IgD-negative memory B cell (primary cell): ENCODE data around the gene ASIC3. TPM values are rescaled to one million over a fixed set of nuclear protein-coding genes. Genes with fewer than 3 reads are reported as not detected.
"Not testable (repeated sequence)": the region's sequence is repeated elsewhere in the genome, so short reads cannot be mapped to it uniquely, and the experiment has no call there.

Experiments used
- H3K27ac Mint-ChIP-seq, 3 donors: one replicate each; pipeline ENCODE4 v1.8.0; 2020 to 2022; ENCODE audit warnings: mild to moderate bottlenecking in 3 of 3, mixed read lengths in 3 of 3, moderate library complexity in 1 of 3
- H3K27me3 Mint-ChIP-seq: one replicate; pipeline ENCODE4 v1.8.0; 2021; ENCODE audit warnings: mixed read lengths
- H3K36me3 Mint-ChIP-seq: one replicate; pipeline ENCODE4 v1.8.0; 2020; ENCODE audit warnings: mild to moderate bottlenecking, mixed read lengths
- H3K4me1 Mint-ChIP-seq, 3 donors: one replicate each; pipeline ENCODE4 v1.8.0; 2020 to 2022; ENCODE audit warnings: mixed read lengths in 3 of 3, mild to moderate bottlenecking in 1 of 3
- H3K4me3 Mint-ChIP-seq, 4 donors: one replicate each; pipeline ENCODE4 v1.8.0; 2020 to 2022; ENCODE audit warnings: mild to moderate bottlenecking in 4 of 4, mixed read lengths in 4 of 4, moderate library complexity in 3 of 4
- H3K9me3 Mint-ChIP-seq, 3 donors: one replicate each; pipeline ENCODE4 v1.8.0; 2020 to 2021; ENCODE audit warnings: mixed read lengths in 3 of 3, mild to moderate bottlenecking in 1 of 3
- polyA plus RNA-seq: library from polyadenylated mRNA; unstranded; fragments of 300-500 nt; fragmentation: Illumina TruSeq; gene quantifications from one replicate; pipeline ENCODE4 v1.2.3, GENCODE V29; 2021

The ASIC3 gene
- polyA plus RNA-seq, 1 donor from 2014 or later: not detected

DNA sequence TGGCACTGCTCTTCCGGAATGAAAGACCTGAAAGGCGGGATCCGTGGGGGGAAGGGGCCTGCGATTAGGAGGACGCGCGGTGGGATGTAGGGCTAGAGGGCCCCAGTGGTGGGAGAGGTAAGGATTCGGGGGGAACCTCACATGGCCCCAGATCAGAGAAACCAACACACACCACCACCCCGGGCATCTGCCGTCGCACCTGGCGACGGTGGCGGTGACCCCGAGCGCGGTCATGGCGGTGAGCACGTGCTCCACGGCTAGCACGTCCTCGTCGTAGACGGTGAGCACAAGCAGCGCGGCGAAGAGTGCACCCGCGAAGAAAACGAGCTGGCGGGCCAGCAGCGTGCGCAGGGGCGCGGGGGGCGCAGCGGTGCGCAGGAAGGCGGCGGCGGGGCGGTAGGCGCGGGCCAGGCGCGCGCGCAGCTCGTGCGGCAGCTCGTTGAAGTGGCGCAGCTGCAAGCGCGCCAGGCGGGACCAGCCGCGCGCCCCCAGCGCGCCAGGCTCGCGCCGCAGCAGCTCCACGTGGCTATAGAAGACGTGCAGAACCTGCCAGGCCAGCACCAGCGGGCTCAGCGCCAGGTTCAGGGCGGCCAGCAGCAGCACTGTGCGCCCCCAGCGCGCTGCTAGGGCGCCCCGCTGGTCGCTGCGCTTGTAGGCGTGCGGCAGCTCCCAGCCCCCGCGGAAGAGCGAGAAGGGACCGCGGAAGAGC lies 29.8 kb upstream of the ASIC3 start:
- peak overlapping the region; percentile 90 to 96 (median 94) for H3K27ac Mint-ChIP-seq
- H3K9me3 Mint-ChIP-seq: peaks cover 0 to 1% (median 0%) of the 10 kb centered on the region in 3 donors
- peaks cover 4% of the 10 kb centered on the region for H3K36me3 Mint-ChIP-seq
- H3K4me1 Mint-ChIP-seq: peaks cover 22 to 27% (median 26%) of the 10 kb centered on the region in 3 donors
- H3K27me3 Mint-ChIP-seq: peaks cover 33% of the 10 kb centered on the region
- peak overlapping the region; percentile 70 to 92 (median 86) for H3K4me3 Mint-ChIP-seq

DNA sequence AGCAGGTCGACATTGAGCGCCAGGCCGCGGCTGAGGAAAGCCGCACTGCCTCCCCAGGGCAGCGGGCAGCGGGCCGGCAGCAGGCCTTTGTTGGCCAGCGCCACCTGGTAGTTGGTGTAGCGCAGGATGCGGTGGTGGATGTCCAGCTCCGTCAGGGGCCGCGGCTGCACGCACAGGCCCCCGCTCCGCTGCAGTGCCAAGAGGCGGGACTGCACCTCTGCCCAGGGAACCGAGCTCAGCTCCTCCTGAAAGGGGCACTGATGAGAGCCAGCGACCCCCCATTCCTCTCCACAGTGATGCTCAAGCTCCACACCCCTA lies 29.2 kb upstream of the ASIC3 start:
- Mint-ChIP-seq H3K9me3 (no peaks in the 10 kb centered on the region), H3K27ac (peak overlapping the region in 1 of 3 donors; percentile 90), H3K4me1 (peaks cover 21 to 27% (median 26%) of the 10 kb centered on the region in 3 donors), H3K4me3 (peak overlapping the region in 2 of 4 donors; percentile 87 to 88), H3K36me3 (peaks cover 3% of the 10 kb centered on the region), H3K27me3 (peaks cover 33% of the 10 kb centered on the region)

DNA sequence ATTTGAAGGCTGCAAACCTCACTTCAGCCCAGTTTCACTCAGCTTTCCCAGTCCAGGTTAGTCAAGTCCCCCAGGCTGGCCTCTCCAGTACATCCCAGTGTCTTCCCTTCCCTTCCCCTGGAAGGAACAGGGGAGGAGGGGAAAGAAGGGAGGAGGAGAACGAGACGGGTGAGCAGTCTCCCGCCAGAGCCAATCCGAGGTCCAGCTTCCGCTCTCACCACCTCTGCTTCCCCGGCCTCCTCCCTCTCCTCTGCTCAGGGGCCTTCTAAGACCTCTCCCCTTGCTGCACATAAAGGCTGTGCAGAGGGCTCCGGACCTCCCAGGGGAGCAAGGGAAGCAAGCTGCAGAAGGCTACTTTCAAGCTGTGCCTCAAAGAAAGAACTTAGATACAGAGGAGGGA lies 28.1 kb upstream of the ASIC3 start:
- Mint-ChIP-seq H3K9me3 (no peaks in the 10 kb centered on the region), H3K27me3 (peaks cover 33% of the 10 kb centered on the region), H3K36me3 (peaks cover 1% of the 10 kb centered on the region), H3K4me1 (peaks cover 15 to 20% (median 18%) of the 10 kb centered on the region in 3 donors), H3K4me3 (peak overlapping the region in 1 of 4 donors; percentile 86), H3K27ac (peak overlapping the region in 1 of 3 donors; percentile 54)

DNA sequence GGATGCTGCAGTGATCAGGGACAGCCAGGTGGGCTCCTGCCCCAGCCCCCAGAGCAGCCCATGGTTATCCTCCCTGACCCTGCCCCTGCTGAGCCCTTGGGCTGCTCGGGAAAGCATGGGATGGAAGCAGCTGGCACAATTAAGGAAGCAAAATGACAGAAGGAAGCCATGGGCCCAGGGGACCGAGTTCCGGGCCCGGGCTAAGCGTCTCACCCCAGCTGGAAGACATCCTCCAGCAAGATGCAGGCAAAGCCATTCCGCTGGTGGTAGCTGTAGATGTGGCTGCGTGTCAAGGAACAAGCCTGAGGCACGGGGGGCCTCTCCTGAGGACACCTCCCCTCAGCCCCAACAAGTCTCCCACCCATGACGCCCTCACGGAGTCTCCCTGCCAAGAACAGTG lies 25.1 kb upstream of the ASIC3 start:
- H3K9me3 Mint-ChIP-seq: no peaks in the 10 kb centered on the region
- peaks cover 13 to 18% (median 14%) of the 10 kb centered on the region in 3 donors for H3K4me1 Mint-ChIP-seq
- H3K27ac Mint-ChIP-seq: peak overlapping the region in 1 of 3 donors; percentile 79
- no peak overlapping the region for H3K4me3 Mint-ChIP-seq
- H3K27me3 Mint-ChIP-seq: peaks cover 31% of the 10 kb centered on the region
- H3K36me3 Mint-ChIP-seq: peaks cover 3% of the 10 kb centered on the region

DNA sequence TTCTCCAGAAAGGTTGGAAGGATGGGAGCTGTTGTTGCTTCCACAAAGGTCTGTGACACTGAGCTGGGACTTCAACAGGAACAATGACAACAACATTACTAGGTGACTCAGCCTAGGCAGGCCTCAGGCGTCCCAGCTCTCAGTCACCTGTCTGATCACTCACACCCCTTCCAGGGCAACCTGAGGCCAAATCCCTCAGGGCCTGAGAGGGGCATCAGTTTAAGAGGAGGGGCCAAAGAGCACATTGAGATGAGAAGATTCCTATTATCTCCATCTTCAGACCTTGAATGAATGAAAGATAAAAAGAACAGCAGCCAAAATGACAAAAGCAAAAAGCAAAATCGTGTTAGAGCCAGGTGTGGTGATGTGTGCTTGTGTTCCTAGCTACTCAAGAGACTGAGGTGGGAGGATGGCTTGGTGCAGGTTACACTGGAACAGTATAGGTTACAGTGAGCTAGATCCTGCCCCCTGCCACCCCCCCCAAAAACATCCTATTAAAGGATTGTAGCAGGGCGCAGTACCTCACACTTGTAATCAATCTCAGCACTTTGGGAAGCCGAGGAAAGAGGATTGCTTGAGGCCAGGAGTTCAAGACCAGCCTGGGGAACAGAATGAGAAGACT lies 23.8 kb upstream of the ASIC3 start, which contains the start of gene ATG9B:
ATG9B (minus strand) TSS at position 60 of the 622 bp plus-strand sequence. CDS start 71 bp downstream, outside the sequence.
- peak within 1 kb of the TSS in 1 of 3 donors; percentile 87 for H3K27ac Mint-ChIP-seq
- H3K9me3 Mint-ChIP-seq: no peaks in the 10 kb centered on the region
- H3K36me3 Mint-ChIP-seq: peaks cover 6% of the 10 kb centered on the region
- H3K27me3 Mint-ChIP-seq: peaks cover 21% of the 10 kb centered on the region
- peaks cover 13 to 21% (median 18%) of the 10 kb centered on the region in 3 donors for H3K4me1 Mint-ChIP-seq
- peak within 1 kb of the TSS in 1 of 4 donors; percentile 52 for H3K4me3 Mint-ChIP-seq

DNA sequence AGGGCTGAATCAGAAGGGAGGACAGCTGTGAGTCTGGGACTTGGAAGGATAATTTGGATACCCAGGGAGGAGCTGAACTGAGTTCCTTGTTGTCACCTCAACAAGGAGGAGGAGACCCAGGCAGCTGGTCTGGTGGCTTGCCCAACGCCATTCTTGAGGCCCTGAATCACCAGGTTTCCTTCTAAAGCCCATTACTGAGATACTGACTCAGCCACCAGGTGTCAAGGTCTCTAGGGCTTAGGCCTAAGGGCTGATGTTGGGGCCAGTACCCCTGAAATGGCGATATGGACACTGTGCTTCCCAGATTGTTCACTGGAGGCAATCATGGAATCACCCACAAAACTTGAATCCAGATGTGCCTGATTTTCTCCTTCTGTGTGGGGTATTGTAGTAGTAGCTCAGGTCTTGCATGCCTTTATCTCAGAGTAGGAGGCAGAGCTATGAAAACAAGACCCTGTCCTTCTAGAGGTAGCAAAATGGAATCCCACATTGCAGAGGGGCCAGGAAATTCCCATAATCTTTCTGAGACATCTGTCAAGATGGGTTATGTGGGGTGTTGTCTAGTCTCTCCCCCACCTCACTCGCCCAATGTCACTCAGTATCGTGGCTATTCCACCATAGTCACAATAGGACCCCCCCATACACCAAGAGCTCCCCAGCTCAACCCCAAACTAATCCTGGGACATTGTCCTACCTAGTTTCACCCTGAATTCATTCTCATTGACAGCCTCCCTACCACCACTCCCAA lies 22.2 kb upstream of the ASIC3 start:
- Mint-ChIP-seq H3K36me3 (peaks cover 6% of the 10 kb centered on the region), H3K27me3 (peaks cover 14% of the 10 kb centered on the region), H3K4me1 (peaks cover 15 to 16% (median 16%) of the 10 kb centered on the region in 3 donors), H3K27ac (peak overlapping the region; percentile 47 to 99 (median 97)), H3K9me3 (no peaks in the 10 kb centered on the region), H3K4me3 (peak overlapping the region in 1 of 4 donors; percentile 88)

DNA sequence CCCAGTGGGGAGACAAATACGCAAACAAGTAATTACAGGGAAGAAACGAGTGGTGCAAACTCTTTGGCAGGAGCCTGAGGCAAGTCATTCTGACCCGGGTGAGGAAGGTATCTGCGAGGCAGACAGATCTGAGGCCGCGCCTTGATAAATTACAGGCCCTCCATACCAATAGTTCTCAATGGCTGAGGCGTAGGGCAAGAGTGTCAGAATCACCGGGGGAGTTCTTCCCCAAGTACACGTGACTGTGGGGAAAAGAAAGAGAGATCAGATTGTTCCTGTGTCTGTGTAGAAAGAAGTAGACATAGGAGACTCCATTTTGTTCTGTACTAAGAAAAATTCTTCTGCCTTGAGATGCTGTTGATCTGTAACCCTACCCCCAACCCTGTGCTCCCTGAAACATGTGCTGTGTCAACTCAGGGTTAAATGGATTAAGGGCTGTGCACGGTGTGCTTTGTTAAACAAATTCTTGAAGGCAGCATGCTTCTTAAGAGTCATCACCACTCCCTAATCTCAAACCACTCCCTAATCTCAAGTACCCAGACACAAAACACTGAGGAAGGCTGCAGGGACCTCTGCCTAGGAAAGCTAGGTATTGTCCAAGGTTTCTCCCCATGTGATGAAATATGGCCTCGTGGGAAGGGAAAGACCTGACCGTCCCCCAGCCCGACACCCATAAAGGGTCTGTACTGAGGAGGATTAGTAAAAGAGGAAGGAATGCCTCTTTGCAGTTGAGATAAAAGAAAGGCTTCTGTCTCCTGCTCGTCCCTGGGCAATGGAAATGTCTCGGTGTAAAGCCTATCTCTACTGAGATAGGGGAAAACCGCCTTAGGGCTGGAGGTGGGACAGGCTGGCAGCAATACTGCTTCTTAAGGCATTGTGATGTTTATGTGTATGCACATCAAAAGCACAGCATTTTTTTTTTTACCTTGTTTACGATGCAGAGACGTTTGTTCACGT lies 21.3 kb upstream of the ASIC3 start:
- Mint-ChIP-seq H3K4me1 (peaks cover 15 to 18% (median 16%) of the 10 kb centered on the region in 3 donors), H3K4me3 (peak overlapping the region; percentile 88 to 99 (median 96)), H3K27ac (peak overlapping the region; percentile 97 to 100 (median 99))
- not testable (repeated sequence) for H3K9me3 Mint-ChIP-seq, H3K27me3 Mint-ChIP-seq, H3K36me3 Mint-ChIP-seq

DNA sequence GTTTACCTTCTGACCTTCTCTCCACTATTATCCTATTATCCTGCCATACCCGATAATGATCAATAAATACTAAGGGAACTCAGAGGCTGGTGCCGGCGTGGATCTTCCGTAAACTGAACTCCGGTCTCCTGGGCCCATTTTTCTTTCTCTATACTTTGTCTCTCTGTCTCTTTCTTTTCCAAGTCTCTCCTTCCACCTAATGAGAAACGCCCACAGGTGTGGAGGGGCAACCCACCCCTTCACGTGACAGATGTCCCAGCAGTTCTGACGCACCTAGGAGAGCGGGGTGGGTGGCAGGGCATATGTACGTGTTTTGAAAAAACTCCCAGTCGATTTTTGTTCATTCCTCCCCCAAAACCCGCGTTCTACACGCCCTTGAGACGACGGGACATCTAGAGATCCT lies 20.6 kb upstream of the ASIC3 start:
- Mint-ChIP-seq H3K4me1 (peaks cover 15 to 18% (median 16%) of the 10 kb centered on the region in 3 donors), H3K4me3 (peak overlapping the region; percentile 88 to 99 (median 96)), H3K27ac (peak overlapping the region; percentile 97 to 100 (median 99))
- not testable (repeated sequence) for H3K36me3 Mint-ChIP-seq, H3K27me3 Mint-ChIP-seq, H3K9me3 Mint-ChIP-seq

DNA sequence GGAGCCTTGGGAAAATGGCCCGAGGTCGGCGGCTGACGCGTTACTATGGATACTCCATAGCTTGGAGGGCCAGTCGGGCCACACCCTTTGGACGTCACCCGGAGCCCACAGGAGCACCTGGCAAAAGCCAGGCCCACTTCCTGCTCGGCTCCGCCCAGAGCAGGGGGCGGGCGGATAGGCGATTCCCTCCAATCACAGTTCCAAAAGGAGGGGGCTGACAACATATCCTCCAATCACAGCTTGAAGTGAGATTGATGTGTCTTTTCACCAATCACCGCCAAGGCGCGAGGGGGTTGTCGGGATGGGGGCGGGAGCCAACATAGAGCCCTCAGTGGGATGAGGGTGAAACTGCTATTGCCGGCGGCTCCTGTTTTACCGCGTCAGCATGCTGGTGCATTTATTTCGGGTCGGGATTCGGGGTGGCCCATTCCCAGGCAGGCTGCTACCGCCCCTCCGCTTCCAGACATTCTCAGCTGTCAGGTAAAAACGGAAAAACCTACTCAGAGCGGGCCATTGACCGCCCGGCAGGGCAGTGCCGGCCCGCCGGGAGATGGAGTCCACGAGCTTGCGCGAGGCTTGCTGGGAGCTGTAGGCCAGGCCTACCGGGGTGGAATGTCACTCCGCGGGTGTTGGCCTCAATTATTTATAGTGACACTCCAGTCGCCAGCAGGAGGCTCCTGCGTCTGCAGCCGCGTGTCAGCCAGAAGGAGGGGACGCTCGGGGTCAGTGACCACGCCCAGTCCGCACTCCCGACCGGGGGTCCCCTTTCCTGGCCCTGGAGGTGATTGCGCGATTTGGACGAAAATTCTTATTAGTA lies 20.0 kb upstream of the ASIC3 start, which contains the start of gene ABCB8:
ABCB8 (plus strand) TSS at position 320 of the 817 bp plus-strand sequence; CDS start at position 386, 66 bp downstream.
- peaks cover 10% of the 10 kb centered on the region for H3K36me3 Mint-ChIP-seq
- H3K27me3 Mint-ChIP-seq: peaks cover 2% of the 10 kb centered on the region
- peak within 1 kb of the TSS; percentile 88 to 99 (median 96) for H3K4me3 Mint-ChIP-seq
- H3K9me3 Mint-ChIP-seq: no peaks in the 10 kb centered on the region
- H3K27ac Mint-ChIP-seq: peak within 1 kb of the TSS; percentile 97 to 100 (median 99)
- H3K4me1 Mint-ChIP-seq: peaks cover 15 to 18% (median 16%) of the 10 kb centered on the region in 3 donors

DNA sequence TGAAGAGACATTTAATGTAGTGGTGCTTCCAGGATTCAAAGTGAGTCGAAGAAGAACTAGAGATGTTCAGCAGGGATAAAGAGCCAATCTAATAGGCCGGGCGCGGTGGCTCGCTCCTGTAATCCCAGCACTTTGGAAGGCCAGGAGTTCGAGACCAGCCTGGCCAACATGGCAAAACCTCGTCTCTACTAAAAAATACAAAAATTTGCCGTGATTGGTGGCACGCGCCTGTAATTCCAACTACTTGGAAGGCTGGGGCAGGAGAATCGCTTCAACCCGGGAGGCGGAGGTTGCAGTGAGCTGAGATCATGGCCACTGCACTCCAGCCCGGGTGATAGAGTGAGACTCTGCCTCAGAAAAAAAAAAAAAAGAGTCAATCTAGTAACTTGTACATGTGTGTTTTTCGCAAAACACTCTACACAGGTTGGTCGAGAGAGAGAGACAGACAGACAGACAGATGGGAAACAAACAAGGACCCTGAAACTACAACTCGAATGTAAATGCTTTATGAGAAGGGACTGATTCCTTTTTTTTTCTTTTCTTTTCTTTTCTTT lies 19.3 kb upstream of the ASIC3 start:
- no peaks in the 10 kb centered on the region for H3K9me3 Mint-ChIP-seq

DNA sequence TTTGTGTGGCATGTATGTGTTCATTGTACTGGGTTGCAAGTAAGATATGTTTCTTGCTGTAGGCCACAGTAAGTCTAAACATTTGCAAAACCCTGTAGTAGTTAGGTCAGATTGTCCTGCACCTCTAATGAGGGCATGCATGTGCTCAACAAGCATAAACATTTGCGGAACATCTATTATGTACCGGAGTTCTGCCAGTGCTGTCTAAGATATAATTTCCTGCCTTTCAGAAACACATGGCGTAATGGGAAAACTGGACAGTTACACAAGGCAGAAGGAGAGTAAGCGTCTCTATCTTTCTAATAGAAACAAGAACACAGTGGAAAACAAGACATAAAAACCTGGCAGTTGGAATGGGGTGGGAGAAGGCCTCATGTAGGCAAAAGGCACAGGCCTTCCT lies 17.3 kb upstream of the ASIC3 start:
- peaks cover 8% of the 10 kb centered on the region for H3K36me3 Mint-ChIP-seq
- H3K27me3 Mint-ChIP-seq: no peaks in the 10 kb centered on the region
- peaks cover 15 to 18% (median 16%) of the 10 kb centered on the region in 3 donors for H3K4me1 Mint-ChIP-seq
- H3K27ac Mint-ChIP-seq: peak overlapping the region in 1 of 3 donors; percentile 49
- H3K9me3 Mint-ChIP-seq: no peaks in the 10 kb centered on the region
- H3K4me3 Mint-ChIP-seq: peak overlapping the region in 1 of 4 donors; percentile 39

More for the DNA sequence above, 19.3 kb upstream of the ASIC3 start:
- Mint-ChIP-seq H3K36me3 (peaks cover 10% of the 10 kb centered on the region), H3K4me1 (peaks cover 15 to 18% (median 16%) of the 10 kb centered on the region in 3 donors), H3K4me3 (peak overlapping the region; percentile 88 to 99 (median 96)), H3K27ac (peak overlapping the region; percentile 97 to 100 (median 99)), H3K27me3 (no peaks in the 10 kb centered on the region)

DNA sequence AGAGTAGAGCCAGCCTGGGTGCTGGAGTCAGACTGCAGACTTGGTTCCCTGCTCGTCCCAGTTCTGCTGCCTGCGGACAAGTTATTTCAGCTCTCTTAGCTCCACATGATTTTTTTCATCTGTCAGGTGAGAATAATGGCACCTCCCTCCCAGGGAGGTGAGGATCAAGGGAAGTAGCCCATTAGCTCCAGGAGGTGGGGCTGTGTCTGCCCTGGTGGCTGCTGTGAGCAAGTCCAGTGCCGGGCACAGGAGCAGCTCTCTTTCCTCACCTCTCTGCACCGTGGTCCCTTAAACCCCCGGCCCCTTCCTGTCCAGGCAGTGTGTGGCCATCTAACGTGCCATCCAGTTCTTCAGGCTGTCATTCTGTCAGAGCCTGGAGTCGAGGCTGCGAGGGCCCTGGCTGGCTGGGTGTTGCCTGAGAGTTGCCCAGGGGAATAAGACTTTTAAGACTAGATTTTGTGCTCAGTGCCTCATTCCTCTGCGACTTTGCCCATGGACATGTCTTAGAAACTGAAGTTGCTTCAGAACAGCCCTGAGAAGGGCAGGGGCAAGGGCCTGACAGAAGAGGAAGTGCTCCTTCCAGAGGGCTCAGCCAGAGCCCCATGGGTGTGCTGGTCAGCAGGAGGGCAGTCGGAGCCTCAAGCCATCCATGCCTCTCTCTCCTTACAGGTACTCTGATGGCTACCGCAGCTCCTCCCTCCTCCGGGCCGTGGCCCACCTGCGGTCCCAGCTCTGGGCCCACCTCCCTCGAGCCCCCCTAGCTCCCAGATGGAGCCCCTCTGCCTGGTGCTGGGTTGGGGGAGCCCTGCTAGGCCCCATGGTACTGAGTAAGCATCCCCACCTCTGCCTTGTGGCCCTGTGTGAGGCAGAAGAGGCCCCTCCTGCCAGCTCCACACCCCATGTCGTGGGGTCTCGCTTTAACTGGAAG lies 15.1 kb upstream of the ASIC3 start:
- peak overlapping the region in 1 of 3 donors; percentile 19 for H3K27ac Mint-ChIP-seq

More for the DNA sequence above, 15.1 kb upstream of the ASIC3 start:
- Mint-ChIP-seq H3K27me3 (no peaks in the 10 kb centered on the region), H3K4me3 (peak overlapping the region in 1 of 4 donors; percentile 54), H3K9me3 (no peaks in the 10 kb centered on the region), H3K36me3 (peaks cover 11% of the 10 kb centered on the region), H3K4me1 (peaks cover 9% of the 10 kb centered on the region in 3 donors)
